Left ventricle myocardium inferior (tissue), 1 donor: ENCODE measurements around the gene ATXN1. TPM values are rescaled to one million over a fixed set of nuclear protein-coding genes. Genes with fewer than 3 reads are reported as not detected.

ENCODE experiments used
- DNase-seq: peaks from one replicate; pipeline ENCODE4 v3.0.0-alpha.2; 2020
- H3K27ac ChIP-seq: fragments of 200-600 bp; replicated peaks from 2 replicates; pipeline ENCODE4 v1.8.0; 2021
- H3K27me3 ChIP-seq: fragments of 200-600 bp; 2 replicates; pipeline ENCODE4 v1.8.0; 2021; ENCODE audit warnings: low read depth
- H3K36me3 ChIP-seq: fragments of 200-600 bp; 2 replicates; pipeline ENCODE4 v1.8.0; 2021
- H3K4me1 ChIP-seq: fragments of 200-600 bp; 2 replicates; pipeline ENCODE4 v1.8.0; 2021
- H3K4me3 ChIP-seq: fragments of 200-600 bp; 2 replicates; pipeline ENCODE4 v1.8.0; 2021; ENCODE audit warnings: mild to moderate bottlenecking, moderate library complexity
- H3K9me3 ChIP-seq: fragments of 200-600 bp; replicated peaks from 2 replicates; pipeline ENCODE4 v1.8.0; 2021
- intact Hi-C: fragments of 100-400 bp; cut with micrococcal nuclease; formaldehyde crosslinking; loops from one replicate; pipeline ENCODE4 v1.11.0; 2022
- total RNA-seq: library from RNA; stranded (reverse); fragmentation: NEBNext Ultra II Directional; extraction: Animal tissue kit (Norgen Biotek cat#: 25700); gene quantifications from one replicate; pipeline ENCODE4 v1.2.1, GENCODE V29; 2021
- TF ChIP-seq, protein P1 (sequence below): fragments of 200-600 bp; IDR thresholded peaks from 2 replicates; pipeline ENCODE4 v1.8.0; 2021; ENCODE audit warnings: antibody characterized with exemption, mild to moderate bottlenecking, borderline replicate concordance
- donor health status: DM: no; HTN: yes; CAD: no; lungs with severe emphysema.

ATXN1 gene
- total RNA-seq, 1 donor from 2014 or later, result 41.5 TPM

- TF ChIP-seq, protein P1, sequence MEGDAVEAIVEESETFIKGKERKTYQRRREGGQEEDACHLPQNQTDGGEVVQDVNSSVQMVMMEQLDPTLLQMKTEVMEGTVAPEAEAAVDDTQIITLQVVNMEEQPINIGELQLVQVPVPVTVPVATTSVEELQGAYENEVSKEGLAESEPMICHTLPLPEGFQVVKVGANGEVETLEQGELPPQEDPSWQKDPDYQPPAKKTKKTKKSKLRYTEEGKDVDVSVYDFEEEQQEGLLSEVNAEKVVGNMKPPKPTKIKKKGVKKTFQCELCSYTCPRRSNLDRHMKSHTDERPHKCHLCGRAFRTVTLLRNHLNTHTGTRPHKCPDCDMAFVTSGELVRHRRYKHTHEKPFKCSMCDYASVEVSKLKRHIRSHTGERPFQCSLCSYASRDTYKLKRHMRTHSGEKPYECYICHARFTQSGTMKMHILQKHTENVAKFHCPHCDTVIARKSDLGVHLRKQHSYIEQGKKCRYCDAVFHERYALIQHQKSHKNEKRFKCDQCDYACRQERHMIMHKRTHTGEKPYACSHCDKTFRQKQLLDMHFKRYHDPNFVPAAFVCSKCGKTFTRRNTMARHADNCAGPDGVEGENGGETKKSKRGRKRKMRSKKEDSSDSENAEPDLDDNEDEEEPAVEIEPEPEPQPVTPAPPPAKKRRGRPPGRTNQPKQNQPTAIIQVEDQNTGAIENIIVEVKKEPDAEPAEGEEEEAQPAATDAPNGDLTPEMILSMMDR, result no peak
- no peaks in the 10 kb centered on the region for H3K36me3 ChIP-seq
- H3K27ac ChIP-seq, result peak overlapping the region; percentile 88
- peaks cover 55% of the 10 kb centered on the region for H3K4me1 ChIP-seq
- DNase-seq, result no peak
- intact Hi-C loops, result no loop called here
- H3K9me3 ChIP-seq, result peaks cover 13% of the 10 kb centered on the region
- no peak overlapping the region for H3K4me3 ChIP-seq
- H3K27me3 ChIP-seq, result no peaks in the 10 kb centered on the region
These were observed 44.1 kb upstream of the ATXN1 start for GRCh38 chr6:16805243-16805950.

DNA sequence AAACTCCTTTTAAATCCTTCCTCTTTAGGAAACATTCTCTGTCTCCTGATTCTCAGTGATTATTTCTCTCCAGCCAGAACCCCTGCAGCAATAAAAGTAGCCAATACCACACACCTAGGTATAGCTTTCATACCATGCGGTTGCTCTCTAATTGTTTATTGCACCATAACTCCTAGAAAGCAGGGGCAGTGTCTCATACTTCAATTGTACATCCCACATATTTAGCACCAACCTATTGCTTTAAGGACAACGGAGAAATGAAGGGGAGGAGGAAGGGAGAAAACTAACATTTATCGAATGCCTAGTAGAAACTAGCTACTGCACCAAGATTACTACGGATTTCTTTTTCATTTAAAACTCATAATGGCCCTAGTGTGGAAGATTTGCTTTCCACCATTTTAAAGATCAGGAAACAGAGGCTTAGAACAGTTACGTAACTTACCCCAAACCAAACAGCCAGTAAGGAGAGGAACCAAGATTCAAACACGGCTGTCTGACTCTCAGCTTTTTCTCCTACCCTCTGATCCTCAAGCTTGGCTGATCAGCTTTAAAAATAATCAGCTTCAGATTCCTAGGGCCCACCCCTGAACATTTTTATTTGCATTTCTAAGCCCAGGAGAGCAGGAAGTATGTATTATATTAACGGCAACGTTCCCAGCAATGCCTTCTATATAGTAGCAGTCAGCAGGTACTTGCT is 43.4 kb upstream of the ATXN1 start:
- no peaks in the 10 kb centered on the region for H3K36me3 ChIP-seq
- peaks cover 6% of the 10 kb centered on the region for H3K9me3 ChIP-seq
- H3K4me3 ChIP-seq, result no peak overlapping the region
- intact Hi-C loops, result no loop called here
- H3K4me1 ChIP-seq, result peaks cover 62% of the 10 kb centered on the region
- no peaks in the 10 kb centered on the region for H3K27me3 ChIP-seq
- TF ChIP-seq, protein P1, result no peak
- peak overlapping the region; percentile 88 for H3K27ac ChIP-seq
- no peak for DNase-seq

DNA sequence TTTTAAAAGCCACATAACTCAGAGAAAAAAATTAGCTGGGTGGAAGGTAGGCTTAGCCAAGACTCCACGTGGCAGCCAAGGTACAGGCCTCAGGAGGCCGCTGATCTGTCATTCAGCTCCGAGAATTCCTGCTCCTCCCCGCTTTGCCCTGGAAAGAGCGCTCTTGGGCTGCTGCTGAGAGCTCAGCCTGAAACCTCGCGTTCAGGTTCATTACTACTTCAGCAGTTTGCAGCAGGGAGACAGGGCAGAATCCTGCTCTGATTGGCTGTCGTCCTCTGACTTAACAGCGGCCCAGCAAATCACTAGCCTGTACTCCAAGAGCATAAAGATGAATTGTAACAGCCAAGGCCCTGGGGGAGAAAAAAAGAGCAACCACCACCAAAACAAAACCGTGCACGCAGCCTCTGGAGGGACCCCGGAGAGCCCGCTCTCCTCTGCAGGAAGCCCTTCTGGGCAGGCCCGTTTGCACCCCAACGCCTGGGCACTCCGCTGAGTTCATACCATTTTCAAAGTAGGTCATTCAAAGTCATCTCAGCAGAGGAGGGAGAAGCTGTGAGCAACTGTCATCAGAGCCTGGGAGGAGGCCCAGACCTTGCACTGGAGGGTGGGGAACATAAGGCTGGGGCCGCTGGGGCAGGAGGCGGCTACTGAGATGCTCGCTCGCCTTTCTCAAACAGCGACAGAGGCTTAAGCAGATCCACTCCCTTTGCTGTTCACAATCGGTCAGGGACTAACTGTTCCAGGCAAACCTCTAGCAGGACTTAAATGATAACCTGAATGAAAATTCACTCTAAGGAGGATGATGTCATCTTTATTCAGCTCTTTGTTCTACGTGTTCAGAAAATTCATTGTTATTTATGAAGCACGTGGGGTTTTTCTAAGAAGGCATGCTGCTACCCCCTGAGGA is 42.3 kb upstream of the ATXN1 start:
- H3K4me1 ChIP-seq, result peaks cover 69% of the 10 kb centered on the region

DNA sequence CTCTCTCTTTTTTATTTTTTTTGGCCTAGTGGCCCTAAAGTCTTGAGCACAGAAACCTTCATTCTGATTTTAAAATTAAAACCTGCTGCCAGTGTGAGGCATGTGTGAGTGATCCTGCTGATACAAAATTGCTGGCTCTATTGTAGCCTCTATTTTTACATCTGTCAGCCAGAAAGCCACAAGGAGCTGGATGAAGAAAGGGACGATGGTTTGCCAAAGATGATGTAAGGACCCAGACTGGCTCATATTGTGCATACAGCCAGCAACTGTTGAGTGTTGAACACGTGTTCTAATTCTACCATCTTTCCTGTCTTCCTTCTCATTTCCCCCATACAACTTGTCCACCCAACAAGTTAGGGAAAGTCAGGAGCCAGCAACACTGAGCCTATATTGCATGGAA is 40.8 kb upstream of the ATXN1 start:
- H3K36me3 ChIP-seq, result no peaks in the 10 kb centered on the region
- DNase-seq, result no peak
- intact Hi-C loops, result no loop called here

More for the DNA sequence above, 42.3 kb upstream of the ATXN1 start:
- intact Hi-C loops, result no loop called here
- TF ChIP-seq, protein P1, result no peak
- H3K9me3 ChIP-seq, result no peaks in the 10 kb centered on the region
- peak overlapping the region; percentile 88 for H3K27ac ChIP-seq
- DNase-seq, result peak; percentile 40
- H3K36me3 ChIP-seq, result no peaks in the 10 kb centered on the region
- H3K27me3 ChIP-seq, result no peaks in the 10 kb centered on the region
- H3K4me3 ChIP-seq, result peak overlapping the region; percentile 55

GRCh38 chr6:16800942-16801341 is 39.7 kb upstream of the ATXN1 start:
- TF ChIP-seq, protein P1, result peak; percentile 20
- H3K9me3 ChIP-seq, result no peaks in the 10 kb centered on the region
- no peaks in the 10 kb centered on the region for H3K27me3 ChIP-seq
- intact Hi-C loops, result no loop called here
- H3K4me1 ChIP-seq, result peaks cover 66% of the 10 kb centered on the region
- peak overlapping the region; percentile 47 for H3K4me3 ChIP-seq
- H3K27ac ChIP-seq, result peak overlapping the region; percentile 88
- no peak for DNase-seq
- no peaks in the 10 kb centered on the region for H3K36me3 ChIP-seq

More for the DNA sequence above, 40.8 kb upstream of the ATXN1 start:
- Histone ChIP-seq H3K4me1 (peaks cover 69% of the 10 kb centered on the region), H3K27ac (peak overlapping the region; percentile 88), H3K9me3 (no peaks in the 10 kb centered on the region), H3K27me3 (no peaks in the 10 kb centered on the region), H3K4me3 (peak overlapping the region; percentile 47)
- TF ChIP-seq, protein P1, result no peak
